Measurements from ENCODE around the gene MANEAL. TPM values are rescaled to one million over a fixed set of nuclear protein-coding genes. Genes with fewer than 3 reads are reported as not detected.
A peak's percentile ranks its signal among the peaks of the same experiment; 100 is the strongest.
"Not testable (repeated sequence)": the region's sequence is repeated elsewhere in the genome, so short reads cannot be mapped to it uniquely, and the experiment has no call there.

Gene MANEAL
- total RNA-seq, 1 donor from 2014 or later, result 11.6 TPM

DNA sequence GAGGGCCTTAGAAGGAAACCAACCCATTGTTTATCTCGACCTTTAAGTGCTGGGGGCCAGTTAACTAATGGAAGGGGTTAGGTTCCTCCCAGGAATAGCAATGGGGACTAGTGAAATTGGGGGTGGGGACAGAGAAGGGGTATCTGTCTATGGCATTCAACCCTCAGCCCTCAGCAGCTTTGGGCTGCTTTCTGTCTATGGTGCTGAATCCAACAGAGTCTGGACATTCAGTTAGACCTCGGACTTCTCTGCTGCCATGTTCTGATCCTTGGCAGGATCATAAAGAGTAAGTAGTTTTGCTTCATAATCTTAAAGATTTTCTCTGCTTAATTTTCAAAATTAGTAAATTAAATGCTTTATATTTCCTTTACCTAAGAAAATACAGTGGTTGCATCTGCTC lies 26.2 kb upstream of the MANEAL start:
- no peak for DNase-seq (ENCODE audit: extremely low spot score, unreplicated experiment)
- Mint-ChIP-seq H3K27me3 (peaks cover 85% of the 10 kb centered on the region), H3K4me3 (no peak overlapping the region), H3K36me3 (no peaks in the 10 kb centered on the region), H3K4me1 (ENCODE audit: unreplicated experiment) (no peaks in the 10 kb centered on the region), H3K27ac (no peak overlapping the region), H3K9me3 (no peaks in the 10 kb centered on the region)
- TF ChIP-seq, protein P1, sequence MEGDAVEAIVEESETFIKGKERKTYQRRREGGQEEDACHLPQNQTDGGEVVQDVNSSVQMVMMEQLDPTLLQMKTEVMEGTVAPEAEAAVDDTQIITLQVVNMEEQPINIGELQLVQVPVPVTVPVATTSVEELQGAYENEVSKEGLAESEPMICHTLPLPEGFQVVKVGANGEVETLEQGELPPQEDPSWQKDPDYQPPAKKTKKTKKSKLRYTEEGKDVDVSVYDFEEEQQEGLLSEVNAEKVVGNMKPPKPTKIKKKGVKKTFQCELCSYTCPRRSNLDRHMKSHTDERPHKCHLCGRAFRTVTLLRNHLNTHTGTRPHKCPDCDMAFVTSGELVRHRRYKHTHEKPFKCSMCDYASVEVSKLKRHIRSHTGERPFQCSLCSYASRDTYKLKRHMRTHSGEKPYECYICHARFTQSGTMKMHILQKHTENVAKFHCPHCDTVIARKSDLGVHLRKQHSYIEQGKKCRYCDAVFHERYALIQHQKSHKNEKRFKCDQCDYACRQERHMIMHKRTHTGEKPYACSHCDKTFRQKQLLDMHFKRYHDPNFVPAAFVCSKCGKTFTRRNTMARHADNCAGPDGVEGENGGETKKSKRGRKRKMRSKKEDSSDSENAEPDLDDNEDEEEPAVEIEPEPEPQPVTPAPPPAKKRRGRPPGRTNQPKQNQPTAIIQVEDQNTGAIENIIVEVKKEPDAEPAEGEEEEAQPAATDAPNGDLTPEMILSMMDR (conservative IDR thresholded peaks at IDR 0.05), result no peak

DNA sequence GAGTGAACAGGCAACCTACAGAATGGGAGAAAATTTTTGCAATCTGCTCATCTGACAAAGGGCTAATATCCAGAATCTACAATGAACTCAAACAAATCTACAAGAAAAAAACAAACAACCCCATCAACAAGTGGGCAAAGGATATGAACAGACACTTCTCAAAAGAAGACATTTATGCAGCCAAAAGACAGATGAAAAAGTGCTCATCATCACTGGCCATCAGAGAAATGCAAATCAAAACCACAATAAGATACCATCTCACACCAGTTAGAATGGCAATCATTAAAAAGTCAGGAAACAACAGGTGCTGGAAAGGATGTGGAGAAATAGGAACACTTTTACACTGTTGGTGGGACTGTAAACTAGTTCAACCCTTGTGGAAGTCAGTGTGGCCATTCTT lies 22.2 kb upstream of the MANEAL start:
- not testable (repeated sequence) for H3K9me3 Mint-ChIP-seq; H3K4me3 Mint-ChIP-seq; DNase-seq (ENCODE audit: extremely low spot score, unreplicated experiment); H3K4me1 Mint-ChIP-seq (ENCODE audit: unreplicated experiment); H3K36me3 Mint-ChIP-seq; H3K27ac Mint-ChIP-seq
- peaks cover 51% of the 10 kb centered on the region for H3K27me3 Mint-ChIP-seq

DNA sequence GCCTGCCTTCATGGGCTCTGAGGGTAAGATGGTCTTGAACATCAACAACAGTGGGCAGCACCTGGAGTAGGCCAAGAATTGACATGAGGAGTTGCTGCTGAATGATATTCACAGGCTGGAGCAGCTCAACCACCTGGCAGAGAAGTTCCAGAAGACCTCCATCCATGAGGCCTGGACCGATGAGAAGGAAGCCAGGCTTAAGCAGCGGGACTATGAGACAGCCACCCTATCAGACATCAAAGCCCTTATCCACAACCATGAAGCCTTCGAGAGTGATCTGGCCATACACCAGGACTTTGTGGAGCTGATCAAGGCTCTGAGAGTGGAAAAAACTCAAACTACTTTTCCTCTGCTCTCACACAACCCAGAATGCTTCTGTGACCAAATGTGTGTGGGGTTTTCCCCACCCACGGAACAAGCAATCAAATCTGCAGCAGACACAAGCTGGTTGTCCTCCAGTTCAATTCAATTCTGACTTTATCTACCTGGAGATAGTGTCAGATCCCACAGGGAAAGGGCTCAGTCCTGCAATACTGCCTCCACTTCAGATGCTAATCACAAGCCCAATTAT lies 16.6 kb upstream of the MANEAL start:
- peaks cover 48% of the 10 kb centered on the region for H3K27me3 Mint-ChIP-seq

DNA sequence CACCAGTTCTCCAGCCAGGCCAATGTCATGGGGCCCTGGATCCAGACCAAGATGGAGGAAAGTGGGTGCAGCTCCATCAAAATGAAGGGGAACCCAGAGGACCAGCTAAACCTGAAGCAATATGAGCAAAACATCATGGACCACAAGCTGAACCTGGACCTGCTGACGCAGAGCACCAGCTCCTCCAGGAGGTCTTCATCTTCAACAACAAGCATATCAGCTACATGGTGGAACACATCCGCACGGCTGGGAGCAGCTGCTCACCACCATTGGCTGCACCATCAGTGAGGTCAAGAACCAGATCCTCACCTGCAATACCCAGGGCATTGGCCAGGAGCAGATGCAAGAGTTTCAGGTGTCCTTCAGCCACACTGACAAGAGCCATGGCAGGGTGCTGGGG lies 15.0 kb upstream of the MANEAL start:
- Mint-ChIP-seq H3K4me1 (ENCODE audit: unreplicated experiment) (no peaks in the 10 kb centered on the region), H3K4me3 (no peak overlapping the region), H3K27ac (no peak overlapping the region), H3K27me3 (peaks cover 49% of the 10 kb centered on the region), H3K9me3 (no peaks in the 10 kb centered on the region), H3K36me3 (no peaks in the 10 kb centered on the region)
- TF ChIP-seq, protein P1 (conservative IDR thresholded peaks at IDR 0.05), result no peak
- DNase-seq (ENCODE audit: extremely low spot score, unreplicated experiment), result no peak

More for the DNA sequence above, 16.6 kb upstream of the MANEAL start:
- Mint-ChIP-seq H3K4me1 (ENCODE audit: unreplicated experiment) (no peaks in the 10 kb centered on the region), H3K27ac (no peak overlapping the region), H3K36me3 (no peaks in the 10 kb centered on the region), H3K9me3 (no peaks in the 10 kb centered on the region), H3K4me3 (no peak overlapping the region)
- TF ChIP-seq, protein P1 (conservative IDR thresholded peaks at IDR 0.05), result no peak
- no peak for DNase-seq (ENCODE audit: extremely low spot score, unreplicated experiment)

DNA sequence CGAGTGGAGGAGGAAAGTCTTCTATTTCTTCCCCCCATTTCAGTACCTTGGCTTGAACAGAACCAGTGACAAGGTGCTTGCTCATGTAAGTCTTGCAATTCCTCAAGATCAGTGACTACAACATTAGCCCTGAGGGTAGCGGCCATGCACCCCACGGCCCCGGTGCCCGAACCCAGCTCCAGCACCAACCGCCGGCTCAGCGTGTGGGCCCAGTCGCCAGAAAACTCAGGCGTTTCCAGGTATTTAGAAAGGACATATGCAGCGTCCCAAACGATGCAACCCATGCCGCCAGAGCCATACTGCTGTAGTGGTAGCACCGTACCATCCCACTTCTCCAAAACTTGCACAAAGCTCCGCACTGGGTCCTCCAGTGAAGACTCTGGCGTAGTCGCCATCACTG lies 11.2 kb upstream of the MANEAL start:
- Mint-ChIP-seq H3K4me3 (no peak overlapping the region), H3K36me3 (no peaks in the 10 kb centered on the region), H3K27ac (no peak overlapping the region), H3K27me3 (peaks cover 65% of the 10 kb centered on the region), H3K4me1 (ENCODE audit: unreplicated experiment) (no peaks in the 10 kb centered on the region), H3K9me3 (no peaks in the 10 kb centered on the region)
- DNase-seq (ENCODE audit: extremely low spot score, unreplicated experiment), result no peak
- TF ChIP-seq, protein P1 (conservative IDR thresholded peaks at IDR 0.05), result no peak

DNA sequence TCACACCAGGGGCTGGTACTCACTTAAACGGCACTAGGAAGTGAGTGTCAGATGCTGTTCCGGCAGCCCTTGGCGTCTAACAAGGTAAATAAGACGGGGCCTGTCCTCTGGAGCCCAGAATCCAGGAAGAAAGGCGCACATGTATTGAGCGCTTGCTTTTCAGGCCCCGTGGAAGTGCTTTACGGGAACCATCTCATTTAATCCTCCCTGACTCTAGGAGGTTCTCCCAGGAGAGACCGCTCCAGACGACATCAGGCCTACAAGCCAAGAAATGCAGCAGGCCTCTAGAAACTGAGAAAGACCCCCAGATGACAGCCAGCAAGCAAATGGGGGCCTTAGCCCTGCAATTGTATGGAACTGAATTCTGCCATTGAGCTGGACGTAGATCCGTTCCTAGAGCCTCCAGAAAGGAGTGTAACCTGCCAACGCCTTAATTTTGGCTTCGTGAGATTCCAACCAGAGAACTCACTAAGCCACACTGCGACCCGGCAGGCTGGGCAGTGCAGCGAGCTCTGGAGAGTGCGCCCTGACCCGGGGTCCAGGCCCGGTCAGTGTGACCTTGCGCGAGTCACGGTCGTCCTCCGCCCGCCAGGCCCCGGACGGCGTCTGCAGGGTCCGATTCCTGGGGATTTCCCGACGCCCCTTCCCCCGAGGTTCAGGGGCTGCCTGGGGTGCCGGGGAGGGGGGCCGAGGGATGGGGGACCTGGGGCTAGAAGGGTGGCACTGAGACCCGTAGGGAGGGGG lies 532 bp upstream of the MANEAL start:
- no peak for DNase-seq (ENCODE audit: extremely low spot score, unreplicated experiment)
- TF ChIP-seq, protein P1 (conservative IDR thresholded peaks at IDR 0.05), result no peak
- Mint-ChIP-seq H3K36me3 (peaks cover 2% of the 10 kb centered on the region), H3K4me1 (ENCODE audit: unreplicated experiment) (no peaks in the 10 kb centered on the region), H3K9me3 (no peaks in the 10 kb centered on the region), H3K27ac (no peak overlapping the region), H3K27me3 (peaks cover 60% of the 10 kb centered on the region), H3K4me3 (peak overlapping the region; percentile 68)
